Mononuclear cell (primary cell): ENCODE measurements around the gene IRS2. TPM values are rescaled to one million over a fixed set of nuclear protein-coding genes. Genes with fewer than 3 reads are reported as not detected.

Source experiments
- H3K27me3 ChIP-seq: 2 replicates; pipeline ENCODE4 v1.6.0; 2011; ENCODE audit warnings: low read length, control low read depth; ENCODE audit not compliant: insufficient read depth
- H3K4me1 ChIP-seq: 2 replicates; pipeline ENCODE4 v1.5.1; 2011; ENCODE audit warnings: mild to moderate bottlenecking, low read length, control low read depth; ENCODE audit not compliant: insufficient read depth
- H3K4me3 ChIP-seq: 2 replicates; pipeline ENCODE4 v1.5.1; 2011; ENCODE audit warnings: mild to moderate bottlenecking, low read length, moderate library complexity
- H3K9me3 ChIP-seq: 2 replicates; pipeline ENCODE4 v1.5.1; 2011; ENCODE audit warnings: low read depth, mild to moderate bottlenecking, control low read depth, low read length
- total RNA-seq: library from RNA; depleted of rRNA; stranded (reverse); fragments of >200 nt; gene quantifications from one replicate; pipeline ENCODE4 v1.2.3, GENCODE V29; 2012

The IRS2 gene
- total RNA-seq, 1 donor: 48.1 TPM

GRCh38 chr13:109759609-109760008 lies 26.8 kb downstream of the IRS2 start:
- Histone ChIP-seq H3K27me3 (no peaks in the 10 kb centered on the region), H3K4me1 (peaks cover 14% of the 10 kb centered on the region), H3K9me3 (no peaks in the 10 kb centered on the region), H3K4me3 (no peak overlapping the region)

- no peak overlapping the region for H3K4me3 ChIP-seq
- no peaks in the 10 kb centered on the region for H3K9me3 ChIP-seq
- no peaks in the 10 kb centered on the region for H3K27me3 ChIP-seq
- peaks cover 11% of the 10 kb centered on the region for H3K4me1 ChIP-seq
Observed at GRCh38 chr13:109758937-109759480, 27.4 kb downstream of the IRS2 start.

GRCh38 chr13:109756778-109757177 lies 29.6 kb downstream of the IRS2 start:
- H3K9me3 ChIP-seq: no peaks in the 10 kb centered on the region
- H3K27me3 ChIP-seq: no peaks in the 10 kb centered on the region
- H3K4me1 ChIP-seq: peaks cover 11% of the 10 kb centered on the region
- H3K4me3 ChIP-seq: no peak overlapping the region

GRCh38 chr13:109755997-109756396 lies 30.4 kb downstream of the IRS2 start:
- Histone ChIP-seq H3K9me3 (no peaks in the 10 kb centered on the region), H3K27me3 (no peaks in the 10 kb centered on the region), H3K4me1 (peaks cover 11% of the 10 kb centered on the region), H3K4me3 (no peak overlapping the region)

GRCh38 chr13:109755551-109755950 lies 30.8 kb downstream of the IRS2 start:
- H3K4me3 ChIP-seq: no peak overlapping the region
- H3K27me3 ChIP-seq: no peaks in the 10 kb centered on the region
- peaks cover 11% of the 10 kb centered on the region for H3K4me1 ChIP-seq
- H3K9me3 ChIP-seq: no peaks in the 10 kb centered on the region

- Histone ChIP-seq H3K9me3 (no peaks in the 10 kb centered on the region), H3K4me1 (peaks cover under 1% of the 10 kb centered on the region), H3K4me3 (no peak overlapping the region), H3K27me3 (no peaks in the 10 kb centered on the region)
Observed at GRCh38 chr13:109751477-109751876, 34.9 kb downstream of the IRS2 start.

GRCh38 chr13:109750221-109750775 lies 36.1 kb downstream of the IRS2 start:
- H3K27me3 ChIP-seq: no peaks in the 10 kb centered on the region
- H3K4me3 ChIP-seq: no peak overlapping the region
- H3K4me1 ChIP-seq: no peaks in the 10 kb centered on the region
- H3K9me3 ChIP-seq: no peaks in the 10 kb centered on the region

- no peak overlapping the region for H3K4me3 ChIP-seq
- no peaks in the 10 kb centered on the region for H3K4me1 ChIP-seq
- H3K27me3 ChIP-seq: no peaks in the 10 kb centered on the region
- H3K9me3 ChIP-seq: no peaks in the 10 kb centered on the region
Observed at GRCh38 chr13:109749365-109749764, 37.0 kb downstream of the IRS2 start.

GRCh38 chr13:109748677-109749076 lies 37.7 kb downstream of the IRS2 start:
- Histone ChIP-seq H3K27me3 (no peaks in the 10 kb centered on the region), H3K4me1 (peaks cover 3% of the 10 kb centered on the region), H3K4me3 (no peak overlapping the region), H3K9me3 (no peaks in the 10 kb centered on the region)

GRCh38 chr13:109747524-109747923 lies 38.9 kb downstream of the IRS2 start:
- Histone ChIP-seq H3K9me3 (no peaks in the 10 kb centered on the region), H3K27me3 (no peaks in the 10 kb centered on the region), H3K4me3 (no peak overlapping the region), H3K4me1 (peaks cover 5% of the 10 kb centered on the region)

GRCh38 chr13:109746364-109746763 lies 40.0 kb downstream of the IRS2 start:
- peaks cover 5% of the 10 kb centered on the region for H3K4me1 ChIP-seq
- no peaks in the 10 kb centered on the region for H3K9me3 ChIP-seq
- H3K4me3 ChIP-seq: no peak overlapping the region
- H3K27me3 ChIP-seq: no peaks in the 10 kb centered on the region

GRCh38 chr13:109745702-109746101 lies 40.7 kb downstream of the IRS2 start:
- Histone ChIP-seq H3K4me1 (peaks cover 5% of the 10 kb centered on the region), H3K4me3 (no peak overlapping the region), H3K27me3 (no peaks in the 10 kb centered on the region), H3K9me3 (no peaks in the 10 kb centered on the region)

- H3K4me1 ChIP-seq: peaks cover 5% of the 10 kb centered on the region
- H3K4me3 ChIP-seq: no peak overlapping the region
- no peaks in the 10 kb centered on the region for H3K27me3 ChIP-seq
- H3K9me3 ChIP-seq: no peaks in the 10 kb centered on the region
Observed at GRCh38 chr13:109745060-109745459, 41.3 kb downstream of the IRS2 start.

- Histone ChIP-seq H3K4me3 (no peak overlapping the region), H3K9me3 (no peaks in the 10 kb centered on the region), H3K27me3 (no peaks in the 10 kb centered on the region), H3K4me1 (peaks cover 5% of the 10 kb centered on the region)
Observed at GRCh38 chr13:109744512-109745051, 41.8 kb downstream of the IRS2 start.

GRCh38 chr13:109743706-109744453 lies 42.5 kb downstream of the IRS2 start:
- Histone ChIP-seq H3K4me1 (peaks cover 5% of the 10 kb centered on the region), H3K27me3 (no peaks in the 10 kb centered on the region), H3K9me3 (no peaks in the 10 kb centered on the region)

More at GRCh38 chr13:109743706-109744453, 42.5 kb downstream of the IRS2 start:
- H3K4me3 ChIP-seq: no peak overlapping the region
